Umbilical cord (tissue), 2 donors: ENCODE data around the gene COQ4. TPM values are rescaled to one million over a fixed set of nuclear protein-coding genes. Genes with fewer than 3 reads are reported as not detected.
A peak's percentile ranks its signal among the peaks of the same experiment; 100 is the strongest.

Experiments used
- DNase-seq: peaks from one replicate; pipeline ENCODE4 v3.0.0-alpha.2; 2015; ENCODE audit warnings: low spot score
- total RNA-seq: library from RNA; depleted of rRNA; stranded (reverse); fragments of >200 nt; gene quantifications from one replicate; pipeline ENCODE4 v1.2.3, GENCODE V29; 2014; ENCODE audit warnings: low replicate concordance; ENCODE audit not compliant: insufficient read depth

COQ4 gene
- total RNA-seq = 20.9 TPM

DNA sequence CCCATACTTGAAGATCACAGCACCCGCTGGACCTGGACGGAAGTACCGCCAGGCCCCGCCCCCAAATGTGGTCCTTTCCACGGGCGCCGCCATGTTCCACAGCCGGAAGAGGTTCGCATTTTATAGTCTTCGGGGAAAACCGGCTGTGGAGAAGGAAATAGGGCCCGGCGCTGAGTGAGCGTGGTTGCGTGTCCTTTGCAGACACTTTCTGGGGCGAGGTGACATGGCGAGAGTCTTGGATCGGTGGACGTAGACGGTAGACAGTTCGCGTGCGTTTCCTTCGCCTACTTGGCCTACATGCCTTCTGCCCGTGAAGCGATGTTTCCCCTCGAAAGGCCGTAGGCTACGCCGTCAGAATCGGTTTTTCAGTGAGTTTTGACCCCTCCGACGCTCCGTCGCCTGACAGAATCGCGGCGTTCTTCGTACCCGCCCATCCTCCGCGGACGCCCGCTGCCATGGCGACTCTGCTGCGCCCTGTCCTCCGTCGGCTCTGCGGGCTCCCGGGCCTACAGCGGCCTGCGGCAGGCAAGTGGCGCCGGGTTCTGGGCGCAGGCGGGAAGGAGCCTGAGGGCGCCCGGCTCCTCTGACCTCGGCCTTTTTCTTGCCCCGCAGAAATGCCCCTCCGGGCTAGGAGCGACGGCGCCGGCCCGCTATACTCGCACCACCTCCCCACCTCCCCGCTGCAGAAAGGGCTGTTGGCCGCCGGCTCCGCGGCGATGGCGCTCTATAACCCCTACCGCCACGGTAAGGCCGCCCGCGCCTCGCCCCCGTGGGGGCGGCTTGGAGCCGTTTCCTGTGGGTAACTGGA is at the start of gene COQ4, which contains the start of gene TRUB2:
Gene COQ4 (plus strand): TSS at position 436 of the 808 bp plus-strand sequence. CDS start 20 bp downstream, at position 456.
Gene TRUB2 (minus strand): TSS at position 44 of the 808 bp plus-strand sequence. CDS start 39 bp downstream, at position 5.
- peak; percentile 98 for DNase-seq

DNA sequence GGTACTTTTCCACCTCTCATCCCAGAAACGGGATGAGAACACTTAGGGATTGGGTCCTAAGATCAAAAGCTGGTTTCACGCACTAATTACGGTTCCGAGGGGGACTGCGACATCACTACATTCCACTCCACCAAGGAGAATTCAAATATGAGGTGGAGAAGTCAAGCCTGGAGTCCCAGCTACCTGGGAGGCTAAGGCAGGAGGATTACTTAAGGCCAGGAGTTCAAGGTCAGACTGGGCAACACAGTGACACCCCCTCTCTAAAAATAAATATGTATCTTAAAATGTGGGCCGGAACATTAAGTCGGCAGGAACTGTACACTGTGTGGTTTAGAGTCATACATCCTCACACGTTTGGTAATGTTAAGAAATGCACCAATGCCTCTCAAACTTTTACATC is 48.4 kb upstream of the COQ4 start:
- DNase-seq = no peak

DNA sequence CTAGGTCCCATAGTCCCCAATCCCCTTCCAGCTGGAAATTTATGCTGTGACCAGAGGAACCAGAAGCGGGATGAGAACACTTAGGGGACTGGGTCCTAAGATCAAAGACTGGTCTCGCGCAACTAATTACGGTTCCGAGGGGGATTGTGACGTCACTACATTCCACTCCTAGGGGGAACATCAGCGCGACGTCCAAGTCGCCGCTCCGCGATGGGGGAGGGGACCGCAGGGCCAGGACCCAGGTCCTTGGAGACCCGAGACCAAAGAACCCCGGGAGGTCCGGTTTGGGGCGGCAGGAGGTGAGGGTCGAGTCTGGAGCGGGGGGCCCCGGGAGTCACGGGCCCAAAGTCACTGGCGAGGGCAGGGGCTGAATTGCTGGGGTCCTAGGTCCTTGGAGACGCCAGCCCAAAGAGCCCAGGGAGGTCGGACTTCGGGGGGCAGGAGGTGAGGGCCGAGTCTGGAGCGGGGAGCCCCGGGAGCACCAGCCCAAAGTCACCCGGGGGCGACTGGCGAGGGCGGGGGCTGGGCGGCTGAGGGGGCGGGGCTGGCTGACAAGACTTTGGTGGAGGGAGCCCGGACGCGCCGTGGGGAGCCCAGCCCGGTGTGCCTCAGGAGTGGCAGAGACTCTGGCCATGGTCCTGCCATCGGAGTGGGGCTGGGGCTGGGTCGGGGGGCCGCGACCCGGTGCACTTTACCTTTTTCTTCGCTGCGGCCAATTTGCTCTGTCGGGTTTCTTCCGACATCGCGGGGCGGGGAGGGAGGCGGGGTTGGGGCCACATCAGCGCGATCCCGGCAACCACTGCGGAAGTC is 47.2 kb upstream of the COQ4 start, which contains the start of gene GOLGA2:
Gene GOLGA2 (minus strand): TSS at position 810 of the 810 bp plus-strand sequence. CDS start 31 bp downstream, at position 779.
- DNase-seq = peak; percentile 64

DNA sequence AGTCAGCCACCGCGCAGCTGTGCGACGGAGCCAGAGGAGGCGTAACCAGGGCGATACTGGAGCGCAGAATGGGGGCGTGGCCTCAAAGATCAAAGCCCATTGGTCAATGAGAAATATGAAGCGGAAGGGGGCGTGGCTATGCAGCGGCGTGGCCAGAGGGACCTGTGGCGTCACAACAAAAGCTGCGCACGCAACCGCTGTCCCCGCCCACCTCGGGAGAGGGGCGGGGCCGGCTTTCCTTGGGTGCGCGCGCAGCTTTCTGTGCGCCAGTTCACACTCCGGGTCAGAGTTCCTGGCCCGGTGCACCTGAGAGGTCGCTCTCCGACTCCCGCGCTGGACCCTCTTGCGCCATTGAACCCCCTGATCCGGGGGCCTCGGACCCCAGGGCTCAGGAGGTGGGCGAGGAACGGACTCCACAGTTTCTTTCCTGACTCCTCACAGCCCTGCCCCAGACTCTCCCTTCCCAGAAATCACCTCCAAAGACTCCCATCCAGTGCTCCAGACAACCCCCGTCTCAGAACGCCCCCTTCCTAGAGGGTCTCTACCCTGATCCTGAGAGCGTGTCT is 46.5 kb upstream of the COQ4 start, which contains the start of gene SWI5:
Gene SWI5 (plus strand): TSS at position 269 of the 566 bp plus-strand sequence.
- DNase-seq = peak; percentile 100

DNA sequence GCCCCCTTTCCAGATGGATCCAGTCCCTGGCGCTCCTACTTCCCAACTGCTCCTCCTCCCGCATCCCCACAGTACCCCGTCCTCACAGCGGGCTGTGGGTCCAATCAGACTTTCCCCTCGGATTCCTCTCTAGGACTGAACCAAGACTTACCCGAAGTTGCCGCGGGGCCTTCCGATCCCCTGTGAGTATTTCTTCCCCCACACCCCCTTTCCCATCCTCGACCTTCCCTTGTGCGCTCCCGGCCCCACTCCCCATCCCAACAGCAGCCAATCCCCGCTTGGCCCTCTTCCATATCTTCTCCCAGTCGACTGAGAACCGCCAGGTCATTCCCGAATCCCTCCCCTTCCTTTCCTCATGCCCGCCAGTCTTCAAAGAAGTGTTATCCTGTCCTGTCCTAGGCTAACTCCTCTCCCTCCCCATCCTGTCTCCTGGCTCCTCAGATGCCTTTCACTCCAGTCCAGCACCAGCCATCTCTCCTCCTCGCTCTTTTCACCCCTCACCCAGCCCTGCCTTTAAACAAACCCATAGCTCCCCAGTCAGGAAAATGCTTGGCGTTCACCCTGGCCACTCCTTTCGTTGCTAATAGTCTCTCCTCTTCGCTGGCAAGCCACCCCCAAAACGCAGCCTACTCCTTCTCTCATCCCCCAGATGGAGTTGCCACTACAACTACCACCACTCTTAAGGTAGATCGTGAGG is 45.9 kb upstream of the COQ4 start:
- DNase-seq = peak; percentile 64

DNA sequence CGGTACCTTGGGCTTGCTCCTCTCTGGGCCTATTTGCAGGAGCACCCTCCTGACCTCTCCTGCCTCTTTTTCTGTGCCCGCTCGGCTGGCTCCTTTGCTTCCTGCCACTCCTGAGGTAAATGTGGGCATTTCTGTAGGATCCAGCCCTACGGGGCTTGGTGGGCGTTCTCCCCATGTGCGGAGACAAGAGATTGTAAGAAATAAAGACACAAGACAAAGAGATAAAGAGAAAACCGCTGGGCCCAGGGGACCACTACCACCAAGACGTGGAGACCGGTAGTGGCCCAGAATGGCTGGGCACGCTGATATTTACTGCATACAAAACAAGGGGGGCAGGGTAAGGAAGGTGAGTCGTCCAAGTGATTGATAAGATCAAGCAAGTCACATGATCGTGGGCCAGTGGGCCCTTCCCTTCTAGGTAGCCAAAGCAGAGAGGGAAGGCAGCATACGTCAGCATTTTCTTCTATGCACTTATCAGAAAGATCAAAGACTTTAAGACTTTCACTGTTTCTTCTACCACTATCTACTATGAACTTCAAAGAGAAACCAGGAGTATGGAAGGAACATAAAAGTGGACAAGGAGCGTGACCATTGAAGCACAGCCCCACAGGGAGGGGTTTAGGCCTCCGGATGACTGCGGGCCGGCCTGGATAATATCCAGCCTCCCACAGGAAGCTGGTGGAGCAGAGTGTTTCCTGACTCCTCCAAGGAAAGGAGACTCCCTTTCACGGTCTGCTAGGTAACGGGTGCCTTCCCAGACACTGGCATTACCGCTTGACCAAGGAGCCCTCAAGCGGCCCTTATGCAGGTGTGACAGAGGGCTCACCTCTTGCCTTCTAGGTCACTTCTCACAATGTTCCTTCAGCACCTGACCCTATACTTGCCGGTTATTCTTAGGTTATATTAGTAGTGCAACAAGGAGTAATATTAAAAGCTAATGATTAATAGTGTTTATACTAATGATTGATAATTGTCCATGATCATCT is 43.3 kb upstream of the COQ4 start:
- DNase-seq = peak; percentile 35

DNA sequence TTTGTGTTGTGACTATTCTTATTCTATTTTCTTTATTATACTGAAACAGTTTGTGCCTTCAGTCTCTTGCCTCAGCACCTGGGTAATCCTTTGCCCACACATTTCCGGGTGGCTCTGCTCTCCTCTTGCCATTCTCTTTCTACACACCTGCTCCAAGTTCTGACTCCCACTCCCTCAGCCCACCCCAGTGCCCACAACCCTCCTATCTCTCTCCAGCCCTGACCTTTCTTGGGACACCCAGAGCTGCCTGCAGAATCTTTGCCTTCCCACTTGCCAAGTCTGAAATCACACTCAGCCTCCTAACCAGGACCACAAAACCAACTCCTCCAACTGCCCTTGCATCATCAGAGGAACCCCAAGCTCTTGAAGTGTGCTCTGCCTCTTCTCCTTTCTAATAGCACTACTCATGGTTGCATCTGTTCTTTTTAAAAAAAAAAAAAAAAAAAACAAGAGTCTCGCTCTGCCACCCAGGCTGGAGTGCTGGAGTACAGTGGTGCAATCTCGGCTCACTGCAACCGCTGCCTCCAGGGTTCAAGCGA is 42.5 kb upstream of the COQ4 start:
- DNase-seq = no peak

DNA sequence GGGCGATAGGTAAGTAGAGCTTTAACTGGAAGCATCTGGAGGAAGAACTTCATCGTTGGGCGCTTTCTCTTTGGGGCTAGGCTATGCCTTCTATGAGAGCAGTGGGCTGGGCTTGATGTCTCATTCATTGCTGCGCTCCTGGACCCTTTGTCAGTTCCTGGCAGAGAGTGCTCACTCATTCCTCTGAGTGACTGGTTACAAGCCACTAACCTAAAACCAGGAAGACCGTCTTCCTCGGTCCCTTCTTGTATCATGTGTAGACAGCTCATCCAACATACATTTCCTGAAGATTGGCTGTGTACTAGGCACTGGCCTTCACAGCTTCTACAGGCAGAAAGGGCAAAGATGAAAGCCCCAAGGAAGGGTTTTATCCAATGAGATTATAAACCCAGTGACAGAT is 40.1 kb upstream of the COQ4 start:
- no peak for DNase-seq

DNA sequence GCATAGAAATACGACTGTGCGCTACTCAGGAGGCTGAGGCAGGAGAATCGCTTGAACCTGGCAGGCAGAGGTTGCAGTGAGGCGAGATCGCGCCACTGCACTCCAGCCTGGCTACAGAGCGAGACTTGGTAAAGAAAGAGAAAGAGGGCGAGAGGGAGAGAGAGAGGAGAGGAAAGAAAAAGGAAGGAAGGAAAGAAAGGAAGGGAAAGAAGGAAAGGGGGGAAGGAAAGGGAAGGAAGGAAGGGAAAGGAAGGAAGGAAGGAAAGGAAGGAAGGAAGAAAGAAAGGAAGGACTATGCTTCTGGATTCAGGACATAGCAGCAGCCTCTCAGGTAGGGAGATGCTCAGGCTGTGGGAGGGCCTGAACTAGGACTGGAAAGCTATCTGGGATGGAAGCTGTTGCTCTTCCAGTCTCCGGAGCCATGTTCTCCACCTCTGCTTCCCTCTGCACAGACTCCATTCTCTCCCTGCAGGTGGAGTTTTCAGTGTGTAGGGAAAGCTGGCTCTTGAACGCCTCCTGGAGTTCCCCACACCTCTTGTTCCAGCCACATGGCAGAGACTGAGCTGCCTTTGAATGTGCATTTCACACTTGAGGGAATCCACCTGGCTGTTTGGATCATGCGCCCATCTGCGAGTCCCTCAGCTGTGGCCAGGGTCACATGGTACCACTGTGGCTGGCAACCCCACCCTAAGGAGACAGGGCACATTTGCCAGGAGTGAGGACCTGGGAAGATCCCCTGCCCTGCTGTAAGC is 37.4 kb upstream of the COQ4 start:
- no peak for DNase-seq

DNA sequence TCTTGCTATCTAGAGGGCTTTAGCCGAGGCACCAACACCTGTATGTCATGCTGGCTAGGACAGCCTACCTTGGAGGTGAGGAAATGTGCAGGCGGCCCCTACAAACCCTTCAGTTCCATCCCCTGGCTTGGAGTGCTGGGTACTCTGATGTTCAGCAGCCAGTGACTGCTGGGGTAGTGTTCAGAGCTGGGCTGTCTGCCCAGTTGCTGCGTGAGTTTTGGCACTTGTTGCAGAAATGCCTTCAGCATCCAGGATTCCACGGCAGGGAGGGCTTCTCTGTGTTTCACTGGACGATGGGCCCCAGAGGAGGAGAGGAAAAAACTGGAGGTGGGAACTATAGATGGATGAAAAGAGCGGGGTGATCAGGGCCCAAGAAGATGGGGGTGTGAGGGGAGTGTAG is 36.2 kb upstream of the COQ4 start:
- peak; percentile 86 for DNase-seq

DNA sequence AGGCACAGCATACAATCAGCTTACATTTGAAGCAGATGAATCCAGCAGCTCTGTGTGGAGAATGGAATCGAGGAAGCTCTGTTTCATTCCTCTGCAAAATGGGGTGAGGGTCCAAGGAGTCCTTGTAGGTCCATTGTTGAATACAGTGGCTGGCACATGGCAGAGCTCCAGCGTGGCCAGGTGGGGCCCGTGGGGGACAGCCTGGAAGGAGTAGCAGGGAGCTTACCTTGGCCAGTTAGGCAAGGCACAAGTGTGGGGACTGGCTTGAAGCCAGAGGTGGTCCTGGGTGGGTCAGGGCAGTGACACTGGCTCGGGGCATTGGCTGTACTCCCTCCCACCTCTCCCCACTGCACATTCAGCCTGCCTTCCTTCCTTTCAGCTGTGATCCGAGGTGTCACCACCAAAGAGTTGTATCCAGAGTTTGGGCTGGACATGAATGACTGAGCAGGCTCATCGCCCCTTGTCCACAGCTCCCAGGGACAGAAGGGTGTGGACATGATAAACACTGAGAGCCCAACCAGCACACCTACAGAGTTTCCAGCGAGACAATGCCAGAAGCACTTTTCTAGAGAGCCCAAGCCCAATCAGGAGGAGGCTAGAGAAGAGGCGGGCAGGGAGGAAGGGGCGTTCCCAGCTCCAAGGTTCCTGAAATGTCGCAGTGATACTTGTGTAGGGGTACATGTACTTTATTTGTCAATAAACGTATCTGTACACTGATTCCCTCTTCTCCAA is 34.2 kb upstream of the COQ4 start:
- no peak for DNase-seq

DNA sequence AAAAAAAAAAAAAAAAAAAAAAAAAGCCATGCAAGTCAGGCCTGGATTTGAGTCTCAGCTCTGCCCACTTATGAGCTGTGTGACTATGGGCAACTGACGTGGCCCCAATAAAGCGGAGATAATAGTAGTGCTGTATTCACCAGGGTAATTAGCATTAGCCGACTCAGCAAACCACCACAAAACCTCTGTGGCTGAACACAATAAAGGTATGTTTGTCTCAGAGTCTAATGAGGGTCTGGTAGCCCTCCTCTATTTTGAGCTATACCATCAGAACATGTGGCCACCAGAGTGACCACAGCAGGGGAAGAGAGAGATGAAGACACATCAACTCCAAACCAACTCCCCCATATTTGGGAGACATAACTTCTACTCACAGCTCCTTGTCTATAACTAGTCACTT is 30.6 kb upstream of the COQ4 start:
- no peak for DNase-seq

DNA sequence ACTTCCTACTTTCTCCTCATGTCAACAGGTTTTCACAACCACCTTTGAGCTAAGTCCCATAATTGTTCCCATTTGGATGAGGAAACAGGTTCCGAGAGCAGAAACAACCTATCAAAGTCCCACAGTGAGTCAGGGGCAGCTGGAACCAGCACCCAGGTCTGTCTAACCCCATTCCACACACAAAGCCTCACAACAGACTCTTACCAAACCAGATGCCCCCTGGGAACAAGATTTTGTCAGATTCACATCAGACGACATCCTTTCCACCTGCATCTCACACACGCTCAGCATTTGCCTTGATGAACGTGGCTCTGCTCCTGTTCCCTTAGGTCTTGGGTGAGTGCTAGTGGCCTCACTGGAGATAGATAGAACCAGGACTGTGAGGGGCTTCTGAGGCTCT is 29.5 kb upstream of the COQ4 start:
- DNase-seq = no peak

DNA sequence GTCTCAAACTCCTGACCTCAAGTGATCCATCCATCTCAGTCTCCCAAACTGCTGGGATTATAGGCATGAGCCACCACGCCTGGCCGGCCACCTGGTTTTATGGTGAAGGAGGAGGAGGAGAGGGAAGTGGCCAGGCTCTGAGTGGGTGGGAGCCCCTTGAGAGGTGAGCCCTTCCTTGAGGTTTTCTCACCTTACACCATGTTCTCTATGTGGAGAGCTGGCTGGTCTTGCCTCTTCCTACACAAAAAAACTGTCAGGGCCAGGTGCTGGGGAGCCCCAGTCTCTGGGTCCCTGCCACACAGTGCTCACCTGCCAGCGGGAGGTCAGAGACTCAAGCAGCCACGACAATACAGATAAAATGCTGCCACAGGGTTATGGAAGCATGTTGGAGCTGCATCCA is 28.5 kb upstream of the COQ4 start:
- no peak for DNase-seq

DNA sequence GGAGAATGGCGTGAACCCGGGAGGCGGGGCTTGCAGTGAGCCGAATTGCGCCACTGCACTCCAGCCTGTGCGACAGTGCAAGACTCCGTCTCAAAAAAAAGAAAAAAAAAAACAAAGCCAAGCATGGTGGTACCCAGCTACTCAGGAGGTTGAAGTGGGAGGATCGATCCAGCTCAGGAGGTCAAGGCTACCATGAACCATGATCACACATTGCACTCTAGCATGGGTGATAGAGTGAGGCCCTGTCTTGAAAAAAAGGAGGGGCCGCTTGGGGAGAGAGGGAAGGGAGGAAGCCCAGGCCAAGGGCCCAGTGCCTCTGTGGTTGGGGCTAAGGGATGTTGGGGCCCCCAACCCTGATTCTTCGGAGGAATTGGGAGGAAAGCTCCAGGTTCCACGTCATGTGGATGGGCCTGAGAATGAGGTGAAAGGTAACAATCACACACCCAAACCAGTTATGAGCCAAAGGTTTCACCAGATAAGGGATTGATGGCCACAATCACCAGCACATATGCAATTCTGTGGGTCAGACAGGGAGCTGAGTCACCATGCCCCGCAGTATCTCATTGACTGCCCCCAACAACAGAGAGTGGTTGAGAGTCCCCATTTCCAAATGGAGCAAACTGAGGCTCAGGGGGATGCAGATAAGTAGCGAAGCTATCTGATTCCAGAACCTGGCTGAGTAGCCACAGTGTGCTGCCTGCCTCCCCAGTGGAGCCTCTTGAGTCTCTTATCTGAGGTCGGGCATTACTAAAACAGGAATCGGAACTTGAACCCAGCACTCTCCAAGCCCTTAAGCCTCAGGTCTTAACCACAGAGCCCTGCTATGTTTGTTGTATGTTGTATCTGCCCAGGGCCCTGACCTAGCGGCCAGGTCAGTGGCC is 26.1 kb upstream of the COQ4 start:
- DNase-seq = no peak

DNA sequence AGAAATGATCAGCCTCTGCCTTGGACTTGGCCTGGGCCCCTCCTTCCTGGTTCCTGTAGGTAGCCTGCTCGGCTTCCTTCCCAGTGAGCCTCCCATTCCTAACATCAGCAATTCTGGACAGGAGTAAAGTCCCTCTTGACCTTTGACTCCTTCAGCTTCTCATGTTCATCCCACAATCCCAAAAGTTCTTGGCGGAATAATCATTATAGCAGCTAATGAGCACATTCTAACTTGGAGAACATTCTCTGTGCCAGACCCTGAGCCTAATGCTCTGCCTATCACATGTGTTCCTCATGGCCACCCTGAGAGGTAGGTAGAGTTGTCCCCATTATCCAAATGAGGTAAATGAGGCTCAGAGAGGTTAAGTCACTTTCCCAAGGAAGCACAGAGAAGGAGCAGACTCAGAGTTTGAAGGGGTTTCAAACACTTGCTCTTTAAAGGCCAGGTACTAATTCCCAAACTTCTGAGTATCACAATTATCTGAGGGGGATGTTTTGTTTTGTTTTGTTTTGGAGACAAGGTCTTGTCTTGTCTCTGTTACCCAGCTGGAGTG is 25.3 kb upstream of the COQ4 start:
- no peak for DNase-seq
